Lung (tissue), 12 donors: ENCODE data around the gene PPP1R9B. TPM values are rescaled to one million over a fixed set of nuclear protein-coding genes. Genes with fewer than 3 reads are reported as not detected.
A peak's percentile ranks its signal among the peaks of the same experiment; 100 is the strongest.

ENCODE experiments used
- ATAC-seq: fragments of 200-7000 bp; cut with Tn5 transposase; one replicate; pipeline ENCODE4 v1.9.1; 2020; ENCODE audit warnings: moderate number of reproducible peaks; ENCODE audit not compliant: insufficient read depth, low FRiP score
- DNase-seq, 3 donors: peaks; one replicate each; pipeline ENCODE4 v3.0.0-alpha.2; 2013 to 2017
- H3K27ac ChIP-seq, 2 donors: one replicate each; pipeline ENCODE4 v1.5.1; 2013; ENCODE audit warnings: mild to moderate bottlenecking in 2 of 2, moderate library complexity in 2 of 2, control low read depth in 1 of 2, inconsistent platforms in 1 of 2, low read depth in 1 of 2, low read length in 1 of 2
- H3K27me3 ChIP-seq, 3 donors: one replicate each; pipeline ENCODE4 v1.5.1; 2013; ENCODE audit warnings: low read length in 2 of 3; ENCODE audit not compliant: control insufficient read depth in 3 of 3, insufficient read depth in 3 of 3
- H3K36me3 ChIP-seq, 4 donors: one replicate each; pipeline ENCODE4 v1.5.1; 2013; ENCODE audit warnings: low read length in 4 of 4, mild to moderate bottlenecking in 1 of 4, moderate library complexity in 1 of 4; ENCODE audit not compliant: control insufficient read depth in 4 of 4, insufficient read depth in 4 of 4
- H3K4me1 ChIP-seq, 5 donors: one replicate each; pipeline ENCODE4 v1.5.1; 2013; ENCODE audit warnings: low read length in 5 of 5, mild to moderate bottlenecking in 2 of 5, moderate library complexity in 1 of 5; ENCODE audit not compliant: control insufficient read depth in 5 of 5, insufficient read depth in 5 of 5
- H3K4me3 ChIP-seq: one replicate; pipeline ENCODE4 v1.5.1; 2013; ENCODE audit warnings: mild to moderate bottlenecking, control low read depth, moderate library complexity
- H3K9ac ChIP-seq, 2 donors: one replicate each; pipeline ENCODE4 v1.5.1; 2013; ENCODE audit warnings: low read length in 2 of 2, control low read depth in 1 of 2; ENCODE audit not compliant: insufficient read depth in 1 of 2
- H3K9me3 ChIP-seq, 4 donors: one replicate each; pipeline ENCODE4 v1.5.1; 2013; ENCODE audit warnings: low read length in 3 of 4, mild to moderate bottlenecking in 1 of 4, moderate library complexity in 1 of 4; ENCODE audit not compliant: control insufficient read depth in 4 of 4, insufficient read depth in 3 of 4
- WGBS, 2 donors: extraction: QIAGEN DNeasy Blood & Tissue Kit; methylation state at CpG; one replicate each; pipeline ENCODE4 v1.1.7; 2013; 5-methylcytosine and 5-hydroxymethylcytosine counted together
- polyA plus RNA-seq, 2 donors: library from polyadenylated mRNA; stranded (reverse); fragments of 200-250 nt; gene quantifications; one replicate each; pipeline ENCODE4 v1.2.1, GENCODE V29; 2013
- total RNA-seq, 2 donors: library from RNA; depleted of rRNA in 1 of 2; stranded (reverse); fragments of >200 nt in 1 of 2; gene quantifications; one replicate each; pipeline ENCODE4 v1.2.1, GENCODE V29; 2014 to 2021
- TF ChIP-seq, protein P1 (sequence below): IDR thresholded peaks from 2 replicates; pipeline ENCODE4 v1.5.1; 2012; ENCODE audit warnings: mild to moderate bottlenecking; ENCODE audit errors: control extremely low read depth, extremely low read depth
- donor health status: control.
- donor health status: control.
- donor health status: Bipolar disorder and iron deficiency.
- donor health status: healthy.
- donor health status: DM: yes; HTN: yes; CAD: no.

The PPP1R9B gene
- total and polyA plus RNA-seq, 4 donors: 31.7 to 77.4 (median 49.8) TPM

DNA sequence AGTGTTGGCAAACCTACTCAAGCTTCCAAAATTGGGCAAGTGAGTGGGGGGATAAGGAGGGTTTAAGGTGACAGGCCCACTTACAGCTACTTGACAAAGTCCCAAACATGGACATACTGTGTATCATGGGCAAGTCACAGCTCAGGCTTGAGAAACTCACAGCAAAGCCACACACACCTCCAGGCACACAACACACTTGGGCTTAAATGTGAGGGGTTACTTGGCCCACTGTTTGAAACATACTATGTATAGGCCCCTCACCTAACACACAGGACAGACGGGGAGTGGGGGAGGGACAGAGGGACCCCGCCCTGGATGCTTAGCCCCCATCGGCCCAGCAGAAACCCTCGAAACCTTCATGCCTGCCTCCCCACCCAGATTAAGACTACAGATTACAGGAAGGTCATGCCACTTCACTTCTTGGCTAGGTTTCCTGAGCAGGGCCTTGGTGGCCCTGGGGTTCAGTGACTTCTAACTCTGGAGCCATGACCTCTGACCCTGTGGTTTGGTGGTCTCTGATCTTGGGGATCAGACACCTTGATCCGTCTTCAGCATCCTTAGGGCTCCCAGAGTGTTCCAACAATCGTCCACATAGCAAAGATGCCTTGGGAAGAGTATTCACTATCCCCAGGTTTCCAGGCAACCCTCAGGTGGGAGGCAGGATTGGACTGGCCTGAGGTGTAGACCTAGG lies 18.2 kb downstream of the PPP1R9B start:
- WGBS, 2 donors: 80 to 83% methylated on average over 6 of the region's 6 CpGs
- DNase-seq: no peak
- Histone ChIP-seq H3K27ac (peak overlapping the region in 1 of 2 donors; percentile 88), H3K4me1 (peaks cover 0 to 8% (median 7%) of the 10 kb centered on the region in 5 donors), H3K4me3 (no peak overlapping the region), H3K9me3 (no peaks in the 10 kb centered on the region), H3K36me3 (peaks cover 2 to 29% (median 11%) of the 10 kb centered on the region in 4 donors), H3K9ac (no peak overlapping the region), H3K27me3 (no peaks in the 10 kb centered on the region)
- TF ChIP-seq, protein P1, sequence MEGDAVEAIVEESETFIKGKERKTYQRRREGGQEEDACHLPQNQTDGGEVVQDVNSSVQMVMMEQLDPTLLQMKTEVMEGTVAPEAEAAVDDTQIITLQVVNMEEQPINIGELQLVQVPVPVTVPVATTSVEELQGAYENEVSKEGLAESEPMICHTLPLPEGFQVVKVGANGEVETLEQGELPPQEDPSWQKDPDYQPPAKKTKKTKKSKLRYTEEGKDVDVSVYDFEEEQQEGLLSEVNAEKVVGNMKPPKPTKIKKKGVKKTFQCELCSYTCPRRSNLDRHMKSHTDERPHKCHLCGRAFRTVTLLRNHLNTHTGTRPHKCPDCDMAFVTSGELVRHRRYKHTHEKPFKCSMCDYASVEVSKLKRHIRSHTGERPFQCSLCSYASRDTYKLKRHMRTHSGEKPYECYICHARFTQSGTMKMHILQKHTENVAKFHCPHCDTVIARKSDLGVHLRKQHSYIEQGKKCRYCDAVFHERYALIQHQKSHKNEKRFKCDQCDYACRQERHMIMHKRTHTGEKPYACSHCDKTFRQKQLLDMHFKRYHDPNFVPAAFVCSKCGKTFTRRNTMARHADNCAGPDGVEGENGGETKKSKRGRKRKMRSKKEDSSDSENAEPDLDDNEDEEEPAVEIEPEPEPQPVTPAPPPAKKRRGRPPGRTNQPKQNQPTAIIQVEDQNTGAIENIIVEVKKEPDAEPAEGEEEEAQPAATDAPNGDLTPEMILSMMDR: no peak
- ATAC-seq: no peak

DNA sequence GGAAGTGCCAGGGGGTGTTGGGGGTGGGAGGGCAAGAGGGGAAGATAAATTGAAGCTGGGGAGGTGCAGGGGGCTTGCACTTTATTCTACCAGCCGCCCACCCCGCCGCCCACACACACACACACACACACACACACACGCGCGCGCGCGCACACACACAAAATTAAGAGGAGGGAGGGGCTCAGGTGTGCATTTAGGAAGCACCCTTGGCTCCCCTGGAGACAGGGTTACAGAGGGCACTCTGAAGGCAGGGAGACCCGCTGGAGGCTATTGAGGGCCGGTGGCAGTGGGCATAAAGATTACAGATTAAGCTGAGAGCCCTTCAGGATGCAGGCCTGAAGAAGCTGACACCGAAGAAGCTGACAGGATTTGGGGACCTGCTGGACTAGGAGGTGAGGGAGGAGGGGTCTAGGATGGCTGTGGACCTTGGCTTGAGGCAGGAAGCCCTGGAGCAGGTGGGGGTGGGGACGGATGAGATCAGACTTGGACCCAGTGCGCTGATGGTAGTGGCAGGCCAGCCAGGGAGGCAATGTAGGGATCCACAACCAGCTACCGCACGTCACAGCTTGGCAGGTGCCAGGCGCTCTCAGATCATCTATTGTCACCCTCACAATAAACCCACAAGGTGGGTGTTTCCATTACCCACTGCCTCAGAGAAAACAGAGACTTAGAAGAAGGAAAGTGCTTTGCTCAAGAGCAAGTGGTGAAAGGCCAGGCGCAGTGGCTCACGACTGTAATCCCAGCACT lies 19.7 kb downstream of the PPP1R9B start:
- Histone ChIP-seq H3K36me3 (peaks cover 0 to 14% (median 4%) of the 10 kb centered on the region in 4 donors), H3K27me3 (no peaks in the 10 kb centered on the region), H3K9me3 (no peaks in the 10 kb centered on the region), H3K4me1 (peaks cover 0 to 8% (median 7%) of the 10 kb centered on the region in 5 donors), H3K4me3 (no peak overlapping the region), H3K9ac (no peak overlapping the region), H3K27ac (peak overlapping the region in 1 of 2 donors; percentile 62)
- TF ChIP-seq, protein P1: no peak
- no peak for ATAC-seq
- WGBS, 2 donors: 48 to 51% methylated on average over 19 of the region's 19 CpGs
- DNase-seq: no peak

DNA sequence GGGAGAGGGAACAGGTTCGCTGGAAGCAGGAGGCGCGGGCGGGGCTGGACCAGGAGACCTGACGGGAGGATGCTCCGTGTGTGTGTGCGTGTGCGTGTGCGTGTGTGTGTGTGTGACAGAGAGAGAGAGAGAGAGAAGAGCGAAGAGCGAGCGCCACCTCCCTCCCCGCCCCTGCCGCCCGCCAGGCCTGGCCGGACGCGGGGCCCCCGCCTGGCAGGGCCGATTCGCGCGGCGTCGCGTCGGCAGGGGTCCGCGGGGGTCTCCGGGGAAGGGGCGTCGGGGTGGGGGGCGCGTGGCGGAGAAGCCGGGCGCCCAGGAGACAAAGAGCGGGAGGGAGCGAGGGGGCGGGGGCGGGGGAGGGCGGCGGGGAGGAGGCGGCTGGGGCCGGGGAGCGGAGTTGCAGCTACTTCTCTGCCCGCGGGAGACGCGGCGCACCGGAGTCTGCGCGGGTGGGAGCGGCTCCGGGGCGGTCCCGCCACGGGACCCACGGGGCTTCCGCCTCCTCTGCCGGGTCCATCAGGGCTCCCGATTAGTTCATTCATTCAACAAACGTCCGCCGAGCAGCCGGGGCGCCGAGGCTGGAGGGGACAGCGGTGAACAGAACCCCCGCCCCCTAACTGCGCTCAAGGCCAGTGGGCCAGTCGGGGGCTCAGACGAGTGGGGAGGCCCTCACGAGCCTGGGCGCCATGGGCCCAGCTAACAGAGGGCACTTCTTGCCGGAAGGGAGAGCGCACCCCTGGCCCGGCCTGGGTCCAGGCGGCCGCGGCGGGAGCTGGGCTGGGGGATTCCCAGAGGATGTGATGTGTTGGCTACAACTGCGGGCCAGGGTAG lies 20.5 kb downstream of the PPP1R9B start, which contains the start of gene SAMD14:
SAMD14 (minus strand) TSS at position 433 of the 831 bp plus-strand sequence. CDS start 5,201 bp downstream, outside the sequence.
- no peaks in the 10 kb centered on the region for H3K27me3 ChIP-seq
- WGBS, 2 donors: 1 to 2% methylated on average over 43 to 84 of the region's 84 CpGs
- H3K27ac ChIP-seq: peak within 1 kb of the TSS in 1 of 2 donors; percentile 78
- DNase-seq (peak; percentile 63 to 71 (median 71)), ATAC-seq (peak; percentile 5)
- TF ChIP-seq, protein P1: no peak
- no peaks in the 10 kb centered on the region for H3K9me3 ChIP-seq
- peaks cover 0 to 7% (median 3%) of the 10 kb centered on the region in 4 donors for H3K36me3 ChIP-seq
- H3K4me1 ChIP-seq: peaks cover 0 to 8% (median 7%) of the 10 kb centered on the region in 5 donors
- no peak within 1 kb of the TSS for H3K9ac ChIP-seq
- H3K4me3 ChIP-seq: peak within 1 kb of the TSS; percentile 34
